ENCODE data around the gene PROCR. TPM values are rescaled to one million over a fixed set of nuclear protein-coding genes. Genes with fewer than 3 reads are reported as not detected.
A peak's percentile ranks its signal among the peaks of the same experiment; 100 is the strongest.

The PROCR gene
- total and polyA plus RNA-seq, 9 of the 15 experiments (the other 6 are each of a cell fraction or from before 2014, with no cell fraction given): 1.6 to 7.1 (median 4.0) TPM

GRCh38 chr20:35207950-35208611 lies 36.2 kb downstream of the PROCR start (continued):
- TF ChIP-seq ZBTB11 (CRISPR knock-in tag; IDR thresholded peaks at IDR 0.05): 0 out of 6 replicates have a peak, but pooled peaks of 1 of the 3 experiments have one; percentile 29
- TF ChIP-seq, protein P1, sequence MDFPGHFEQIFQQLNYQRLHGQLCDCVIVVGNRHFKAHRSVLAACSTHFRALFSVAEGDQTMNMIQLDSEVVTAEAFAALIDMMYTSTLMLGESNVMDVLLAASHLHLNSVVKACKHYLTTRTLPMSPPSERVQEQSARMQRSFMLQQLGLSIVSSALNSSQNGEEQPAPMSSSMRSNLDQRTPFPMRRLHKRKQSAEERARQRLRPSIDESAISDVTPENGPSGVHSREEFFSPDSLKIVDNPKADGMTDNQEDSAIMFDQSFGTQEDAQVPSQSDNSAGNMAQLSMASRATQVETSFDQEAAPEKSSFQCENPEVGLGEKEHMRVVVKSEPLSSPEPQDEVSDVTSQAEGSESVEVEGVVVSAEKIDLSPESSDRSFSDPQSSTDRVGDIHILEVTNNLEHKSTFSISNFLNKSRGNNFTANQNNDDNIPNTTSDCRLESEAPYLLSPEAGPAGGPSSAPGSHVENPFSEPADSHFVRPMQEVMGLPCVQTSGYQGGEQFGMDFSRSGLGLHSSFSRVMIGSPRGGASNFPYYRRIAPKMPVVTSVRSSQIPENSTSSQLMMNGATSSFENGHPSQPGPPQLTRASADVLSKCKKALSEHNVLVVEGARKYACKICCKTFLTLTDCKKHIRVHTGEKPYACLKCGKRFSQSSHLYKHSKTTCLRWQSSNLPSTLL (IDR thresholded peaks at IDR 0.05): no peak
- TF ChIP-seq ZNF780A (CRISPR knock-in tag; IDR thresholded peaks at IDR 0.05): no peak
- TF ChIP-seq TAF9B (IDR thresholded peaks at IDR 0.05; ENCODE audit: partially characterized antibody): no peak
- no peak for TF ChIP-seq BRD9 (IDR thresholded peaks at IDR 0.05; ENCODE audit: low read depth, partially characterized antibody)
- TF ChIP-seq SRSF7 (optimal IDR thresholded peaks at IDR 0.05; ENCODE audit: low read depth, low read length): no peak
- no peak for TF ChIP-seq ZNF436 (CRISPR knock-in tag; IDR thresholded peaks at IDR 0.05)
- no peak; the same call in 1 of the 2 replicates for TF ChIP-seq EP400 (IDR thresholded peaks at IDR 0.05)
- no peak for TF ChIP-seq SNAPC5 (CRISPR knock-in tag; IDR thresholded peaks at IDR 0.05)
- TF ChIP-seq, protein P2, sequence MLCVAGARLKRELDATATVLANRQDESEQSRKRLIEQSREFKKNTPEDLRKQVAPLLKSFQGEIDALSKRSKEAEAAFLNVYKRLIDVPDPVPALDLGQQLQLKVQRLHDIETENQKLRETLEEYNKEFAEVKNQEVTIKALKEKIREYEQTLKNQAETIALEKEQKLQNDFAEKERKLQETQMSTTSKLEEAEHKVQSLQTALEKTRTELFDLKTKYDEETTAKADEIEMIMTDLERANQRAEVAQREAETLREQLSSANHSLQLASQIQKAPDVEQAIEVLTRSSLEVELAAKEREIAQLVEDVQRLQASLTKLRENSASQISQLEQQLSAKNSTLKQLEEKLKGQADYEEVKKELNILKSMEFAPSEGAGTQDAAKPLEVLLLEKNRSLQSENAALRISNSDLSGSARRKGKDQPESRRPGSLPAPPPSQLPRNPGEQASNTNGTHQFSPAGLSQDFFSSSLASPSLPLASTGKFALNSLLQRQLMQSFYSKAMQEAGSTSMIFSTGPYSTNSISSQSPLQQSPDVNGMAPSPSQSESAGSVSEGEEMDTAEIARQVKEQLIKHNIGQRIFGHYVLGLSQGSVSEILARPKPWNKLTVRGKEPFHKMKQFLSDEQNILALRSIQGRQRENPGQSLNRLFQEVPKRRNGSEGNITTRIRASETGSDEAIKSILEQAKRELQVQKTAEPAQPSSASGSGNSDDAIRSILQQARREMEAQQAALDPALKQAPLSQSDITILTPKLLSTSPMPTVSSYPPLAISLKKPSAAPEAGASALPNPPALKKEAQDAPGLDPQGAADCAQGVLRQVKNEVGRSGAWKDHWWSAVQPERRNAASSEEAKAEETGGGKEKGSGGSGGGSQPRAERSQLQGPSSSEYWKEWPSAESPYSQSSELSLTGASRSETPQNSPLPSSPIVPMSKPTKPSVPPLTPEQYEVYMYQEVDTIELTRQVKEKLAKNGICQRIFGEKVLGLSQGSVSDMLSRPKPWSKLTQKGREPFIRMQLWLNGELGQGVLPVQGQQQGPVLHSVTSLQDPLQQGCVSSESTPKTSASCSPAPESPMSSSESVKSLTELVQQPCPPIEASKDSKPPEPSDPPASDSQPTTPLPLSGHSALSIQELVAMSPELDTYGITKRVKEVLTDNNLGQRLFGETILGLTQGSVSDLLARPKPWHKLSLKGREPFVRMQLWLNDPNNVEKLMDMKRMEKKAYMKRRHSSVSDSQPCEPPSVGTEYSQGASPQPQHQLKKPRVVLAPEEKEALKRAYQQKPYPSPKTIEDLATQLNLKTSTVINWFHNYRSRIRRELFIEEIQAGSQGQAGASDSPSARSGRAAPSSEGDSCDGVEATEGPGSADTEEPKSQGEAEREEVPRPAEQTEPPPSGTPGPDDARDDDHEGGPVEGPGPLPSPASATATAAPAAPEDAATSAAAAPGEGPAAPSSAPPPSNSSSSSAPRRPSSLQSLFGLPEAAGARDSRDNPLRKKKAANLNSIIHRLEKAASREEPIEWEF (CRISPR knock-in tag; IDR thresholded peaks at IDR 0.05): no peak
- no peak for TF ChIP-seq SRSF3 (IDR thresholded peaks at IDR 0.05; ENCODE audit: insufficient read depth, low read length)
- TF ChIP-seq, protein P3, sequence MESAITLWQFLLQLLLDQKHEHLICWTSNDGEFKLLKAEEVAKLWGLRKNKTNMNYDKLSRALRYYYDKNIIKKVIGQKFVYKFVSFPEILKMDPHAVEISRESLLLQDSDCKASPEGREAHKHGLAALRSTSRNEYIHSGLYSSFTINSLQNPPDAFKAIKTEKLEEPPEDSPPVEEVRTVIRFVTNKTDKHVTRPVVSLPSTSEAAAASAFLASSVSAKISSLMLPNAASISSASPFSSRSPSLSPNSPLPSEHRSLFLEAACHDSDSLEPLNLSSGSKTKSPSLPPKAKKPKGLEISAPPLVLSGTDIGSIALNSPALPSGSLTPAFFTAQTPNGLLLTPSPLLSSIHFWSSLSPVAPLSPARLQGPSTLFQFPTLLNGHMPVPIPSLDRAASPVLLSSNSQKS (CRISPR knock-in tag; IDR thresholded peaks at IDR 0.05): no peak
- no peak for TF ChIP-seq MLLT1 (IDR thresholded peaks at IDR 0.05)
